OCI-LY7 (cell line): ENCODE data around the gene PFDN6. TPM values are rescaled to one million over a fixed set of nuclear protein-coding genes. Genes with fewer than 3 reads are reported as not detected.

Source experiments
- BruUV-seq: library from RNA; stranded (reverse); fragments of 400-500 nt; replicated peaks from 2 replicates; lab custom pipeline; 2021; lab: Mats Ljungman, UMichigan
- CTCF ChIA-PET: fragments of 300-600 bp; sonication (Branson Sonifier 250); formaldehyde crosslinking; loops from one replicate; lab custom pipeline; 2022; ENCODE audit warnings: antibody characterized with exemption; ENCODE audit not compliant: unreplicated experiment; lab: Charles Lee
- POLR2A ChIA-PET: fragments of 300-600 bp; sonication (Branson Sonifier 250); formaldehyde crosslinking; loops from one replicate; lab custom pipeline; 2022; ENCODE audit warnings: antibody characterized with exemption; lab: Charles Lee
- DNase-seq: peaks from one replicate; pipeline ENCODE4 v3.0.0-alpha.2; 2015; ENCODE audit warnings: low spot score
- H2AFZ ChIP-seq: fragments of 200-600 bp; sonication (generic), shearing (Covaris generic); 2 replicates; pipeline ENCODE4 v1.6.1; 2014; ENCODE audit warnings: mild to moderate bottlenecking, antibody characterized with exemption, low read length, moderate library complexity
- H3K27ac ChIP-seq: fragments of 200-600 bp; sonication (generic); 2 replicates; pipeline ENCODE4 v1.5.1; 2014; ENCODE audit warnings: mixed run types, low read depth, mild to moderate bottlenecking, moderate library complexity, low read length, inconsistent platforms; ENCODE audit not compliant: poor library complexity, severe bottlenecking
- H3K36me3 ChIP-seq: fragments of 200-600 bp; sonication (generic); 2 replicates; pipeline ENCODE4 v1.6.1; 2014; ENCODE audit warnings: mild to moderate bottlenecking, antibody characterized with exemption, low read length, moderate library complexity, mixed read lengths; ENCODE audit not compliant: insufficient read depth
- H3K4me1 ChIP-seq: fragments of 200-600 bp; sonication (generic); 2 replicates; pipeline ENCODE4 v1.5.1; 2014; ENCODE audit warnings: mild to moderate bottlenecking, low read length; ENCODE audit not compliant: insufficient read depth, poor library complexity, severe bottlenecking
- H3K4me2 ChIP-seq: fragments of 200-600 bp; sonication (generic); 2 replicates; pipeline ENCODE4 v1.6.1; 2014; ENCODE audit warnings: mild to moderate bottlenecking, low read length
- H3K4me3 ChIP-seq: fragments of 200-600 bp; sonication (generic); 2 replicates; pipeline ENCODE4 v1.5.1; 2014; ENCODE audit warnings: mild to moderate bottlenecking, low read depth, low read length; ENCODE audit not compliant: poor library complexity, severe bottlenecking
- H3K79me2 ChIP-seq: fragments of 200-600 bp; sonication (generic); 2 replicates; pipeline ENCODE4 v1.6.1; 2016; ENCODE audit warnings: low read depth, mild to moderate bottlenecking, low read length, moderate library complexity, mixed read lengths; ENCODE audit not compliant: insufficient read depth
- H3K9me2 ChIP-seq: fragments of 200-600 bp; sonication (generic); 2 replicates; pipeline ENCODE4 v1.6.1; 2016; ENCODE audit warnings: mild to moderate bottlenecking, low read length, mixed read lengths; ENCODE audit not compliant: insufficient read depth
- H3K9me3 ChIP-seq: fragments of 200-600 bp; sonication (generic); 2 replicates; pipeline ENCODE4 v1.6.1; 2014; ENCODE audit warnings: mild to moderate bottlenecking, mixed run types, low read length, mixed read lengths
- H4K20me1 ChIP-seq: fragments of 200-600 bp; sonication (generic); 2 replicates; pipeline ENCODE4 v1.6.1; 2014; ENCODE audit warnings: mild to moderate bottlenecking, antibody characterized with exemption, low read length, moderate library complexity, mixed read lengths; ENCODE audit not compliant: insufficient read depth
- EZH2phosphoT487 ChIP-seq: fragments of 200-600 bp; sonication (generic); IDR thresholded peaks from 2 replicates; pipeline ENCODE4 v1.6.1; 2018; ENCODE audit warnings: low read depth, borderline replicate concordance, mild to moderate bottlenecking, mixed run types, antibody characterized with exemption, low read length, moderate library complexity, mixed read lengths
- intact Hi-C: fragments of 100-400 bp; cut with micrococcal nuclease; formaldehyde crosslinking; loops from one replicate; pipeline ENCODE4 v1.10.0; 2022; ENCODE audit not compliant: unreplicated experiment
- microRNA-seq: library from miRNA; unstranded; fragments of <30 nt; microRNA quantifications from one replicate; pipeline ENCODE4 v1.2.0, GENCODE V29; 2022; ENCODE audit warnings: borderline replicate concordance
- total RNA-seq, 2 experiments: library from RNA; depleted of rRNA in 1 of 2; stranded (reverse); fragments of >200 nt in 1 of 2; shearing (Covaris generic) in 1 of 2; gene quantifications; 2 replicates each; pipeline ENCODE4 v1.2.3, GENCODE V29; 2014 to 2022
- TF ChIP-seq, protein P1 (sequence below): fragments of 200-600 bp; sonication (generic); conservative IDR thresholded peaks from 2 replicates; pipeline ENCODE4 v1.5.1; 2014; ENCODE audit warnings: mild to moderate bottlenecking, antibody characterized with exemption, low read length, moderate library complexity, mixed read lengths

PFDN6 gene
- total RNA-seq, 2 experiments from 2014 or later = 72.5 to 90.6 TPM

GRCh38 chr6:33339193-33339592 is 49.8 kb downstream of the PFDN6 start:
- no peaks in the 10 kb centered on the region for H3K79me2 ChIP-seq
- H3K4me2 ChIP-seq = no peak overlapping the region

More at GRCh38 chr6:33339193-33339592, 49.8 kb downstream of the PFDN6 start:
- Histone ChIP-seq H4K20me1 (no peaks in the 10 kb centered on the region), H3K4me1 (peaks cover 38% of the 10 kb centered on the region), H3K36me3 (no peaks in the 10 kb centered on the region), H3K9me2 (no peaks in the 10 kb centered on the region), H3K27ac (no peak overlapping the region), H3K4me3 (no peak overlapping the region), H2AFZ (no peak overlapping the region), H3K9me3 (no peaks in the 10 kb centered on the region)
- TF ChIP-seq, protein P1, sequence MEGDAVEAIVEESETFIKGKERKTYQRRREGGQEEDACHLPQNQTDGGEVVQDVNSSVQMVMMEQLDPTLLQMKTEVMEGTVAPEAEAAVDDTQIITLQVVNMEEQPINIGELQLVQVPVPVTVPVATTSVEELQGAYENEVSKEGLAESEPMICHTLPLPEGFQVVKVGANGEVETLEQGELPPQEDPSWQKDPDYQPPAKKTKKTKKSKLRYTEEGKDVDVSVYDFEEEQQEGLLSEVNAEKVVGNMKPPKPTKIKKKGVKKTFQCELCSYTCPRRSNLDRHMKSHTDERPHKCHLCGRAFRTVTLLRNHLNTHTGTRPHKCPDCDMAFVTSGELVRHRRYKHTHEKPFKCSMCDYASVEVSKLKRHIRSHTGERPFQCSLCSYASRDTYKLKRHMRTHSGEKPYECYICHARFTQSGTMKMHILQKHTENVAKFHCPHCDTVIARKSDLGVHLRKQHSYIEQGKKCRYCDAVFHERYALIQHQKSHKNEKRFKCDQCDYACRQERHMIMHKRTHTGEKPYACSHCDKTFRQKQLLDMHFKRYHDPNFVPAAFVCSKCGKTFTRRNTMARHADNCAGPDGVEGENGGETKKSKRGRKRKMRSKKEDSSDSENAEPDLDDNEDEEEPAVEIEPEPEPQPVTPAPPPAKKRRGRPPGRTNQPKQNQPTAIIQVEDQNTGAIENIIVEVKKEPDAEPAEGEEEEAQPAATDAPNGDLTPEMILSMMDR = no peak
- no peak for TF ChIP-seq EZH2phosphoT487
- ChIA-PET CTCF (no interaction called here), POLR2A (interaction anchor here (1.7 kb wide), 1 partner anchor 15 kb away, joined by 12 read pairs; no protein-coding TSS in a partner anchor)
- no peak for DNase-seq
- intact Hi-C loops = no loop called here
- no TSS peak for BruUV-seq

Small RNA genes lying within 50 kb of the gene (microRNA-seq; reads per million reads assigned to microRNA genes)
- gene MIR6834 (not detected), gene MIR6873 (not detected)

Other genes starting within 250 kb of the PFDN6 start
- 306 and 388 TPM in 2 replicates for gene HLA-DPA1, start 216.0 kb upstream of the PFDN6 start, total RNA-seq (2014; rRNA removed; shearing (Covaris generic))
- gene HLA-DPA1, start 216.0 kb upstream of the PFDN6 start, total RNA-seq (2022) = 253 and 256 TPM in 2 replicates
- gene HLA-DPB1, start 213.6 kb upstream of the PFDN6 start, total RNA-seq (2014; rRNA removed; shearing (Covaris generic)) = 117 and 139 TPM in 2 replicates
- 74.5 and 78.5 TPM in 2 replicates for gene HLA-DPB1, start 213.6 kb upstream of the PFDN6 start, total RNA-seq (2022)
- gene COL11A2, start 97.1 kb upstream of the PFDN6 start, total RNA-seq (2014; rRNA removed; shearing (Covaris generic)) = 3.5 and 5.2 TPM in 2 replicates
- 4.5 and 4.6 TPM in 2 replicates for gene COL11A2, start 97.1 kb upstream of the PFDN6 start, total RNA-seq (2022)
- gene RXRB, start 88.9 kb upstream of the PFDN6 start, total RNA-seq (2014; rRNA removed; shearing (Covaris generic)) = 30.6 and 32.5 TPM in 2 replicates
- gene RXRB, start 88.9 kb upstream of the PFDN6 start, total RNA-seq (2022) = 47.3 and 48.5 TPM in 2 replicates
- 22.9 and 29.2 TPM in 2 replicates for gene SLC39A7, start 88.7 kb upstream of the PFDN6 start, total RNA-seq (2014; rRNA removed; shearing (Covaris generic))
- gene SLC39A7, start 88.7 kb upstream of the PFDN6 start, total RNA-seq (2022) = 48.3 and 53.2 TPM in 2 replicates
- gene HSD17B8, start 84.9 kb upstream of the PFDN6 start, total RNA-seq (2014; rRNA removed; shearing (Covaris generic)) = 11.6 and 21.4 TPM in 2 replicates
- gene HSD17B8, start 84.9 kb upstream of the PFDN6 start, total RNA-seq (2022) = 18.8 and 23.5 TPM in 2 replicates
- 25.0 and 31.8 TPM in 2 replicates for gene RING1, start 81.1 kb upstream of the PFDN6 start, total RNA-seq (2014; rRNA removed; shearing (Covaris generic))
- 40.0 and 42.7 TPM in 2 replicates for gene RING1, start 81.1 kb upstream of the PFDN6 start, total RNA-seq (2022)
- gene VPS52, start 17.7 kb upstream of the PFDN6 start, total RNA-seq (2014; rRNA removed; shearing (Covaris generic)) = 50.4 and 53.5 TPM in 2 replicates
- gene VPS52, start 17.7 kb upstream of the PFDN6 start, total RNA-seq (2022) = 73.5 and 80.3 TPM in 2 replicates
- 7,191 and 8,620 TPM in 2 replicates for gene RPS18, start 17.5 kb upstream of the PFDN6 start, total RNA-seq (2014; rRNA removed; shearing (Covaris generic))
- 4,034 and 4,317 TPM in 2 replicates for gene RPS18, start 17.5 kb upstream of the PFDN6 start, total RNA-seq (2022)
- gene B3GALT4, start 12.5 kb upstream of the PFDN6 start, total RNA-seq (2014; rRNA removed; shearing (Covaris generic)) = 13.1 and 14.2 TPM in 2 replicates
- 14.1 and 17.3 TPM in 2 replicates for gene B3GALT4, start 12.5 kb upstream of the PFDN6 start, total RNA-seq (2022)
- gene WDR46, start 362 bp upstream of the PFDN6 start, total RNA-seq (2014; rRNA removed; shearing (Covaris generic)) = 127 and 129 TPM in 2 replicates
- 71.4 and 83.3 TPM in 2 replicates for gene WDR46, start 362 bp upstream of the PFDN6 start, total RNA-seq (2022)
- 27.2 and 27.3 TPM in 2 replicates for gene RGL2, start 9.3 kb downstream of the PFDN6 start, total RNA-seq (2014; rRNA removed; shearing (Covaris generic))
- gene RGL2, start 9.3 kb downstream of the PFDN6 start, total RNA-seq (2022) = 67.1 and 67.6 TPM in 2 replicates
- 73.6 and 106 TPM in 2 replicates for gene TAPBP, start 24.5 kb downstream of the PFDN6 start, total RNA-seq (2014; rRNA removed; shearing (Covaris generic))
- gene TAPBP, start 24.5 kb downstream of the PFDN6 start, total RNA-seq (2022) = 148 and 150 TPM in 2 replicates
- gene ZBTB22, start 28.1 kb downstream of the PFDN6 start, total RNA-seq (2014; rRNA removed; shearing (Covaris generic)) = 17.4 and 21.6 TPM in 2 replicates
- gene ZBTB22, start 28.1 kb downstream of the PFDN6 start, total RNA-seq (2022) = 14.1 and 18.5 TPM in 2 replicates
- 77.5 and 79.2 TPM in 2 replicates for gene DAXX, start 33.4 kb downstream of the PFDN6 start, total RNA-seq (2014; rRNA removed; shearing (Covaris generic))
- gene DAXX, start 33.4 kb downstream of the PFDN6 start, total RNA-seq (2022) = 93.3 and 97.8 TPM in 2 replicates
- gene KIFC1, start 102.2 kb downstream of the PFDN6 start, total RNA-seq (2014; rRNA removed; shearing (Covaris generic)) = 133 and 138 TPM in 2 replicates
- 167 and 176 TPM in 2 replicates for gene KIFC1, start 102.2 kb downstream of the PFDN6 start, total RNA-seq (2022)
- gene PHF1, start 121.4 kb downstream of the PFDN6 start, total RNA-seq (2014; rRNA removed; shearing (Covaris generic)) = 19.9 and 21.4 TPM in 2 replicates
- 30.2 and 35.0 TPM in 2 replicates for gene PHF1, start 121.4 kb downstream of the PFDN6 start, total RNA-seq (2022)
- 147 and 164 TPM in 2 replicates for gene CUTA, start 128.5 kb downstream of the PFDN6 start, total RNA-seq (2014; rRNA removed; shearing (Covaris generic))
- gene CUTA, start 128.5 kb downstream of the PFDN6 start, total RNA-seq (2022) = 165 and 175 TPM in 2 replicates
- gene SYNGAP1, start 130.5 kb downstream of the PFDN6 start, total RNA-seq (2014; rRNA removed; shearing (Covaris generic)) = 5.4 and 5.6 TPM in 2 replicates
- gene SYNGAP1, start 130.5 kb downstream of the PFDN6 start, total RNA-seq (2022) = 30.7 and 32.3 TPM in 2 replicates
- gene ZBTB9, start 165.0 kb downstream of the PFDN6 start, total RNA-seq (2014; rRNA removed; shearing (Covaris generic)) = 7.7 and 11.2 TPM in 2 replicates
- gene ZBTB9, start 165.0 kb downstream of the PFDN6 start, total RNA-seq (2022) = 6.8 and 7.3 TPM in 2 replicates